Thyroid gland (tissue), 4 donors: ENCODE measurements around the gene JPH4. TPM values are rescaled to one million over a fixed set of nuclear protein-coding genes. Genes with fewer than 3 reads are reported as not detected.

Experiments
- DNase-seq, 2 donors: peaks; one replicate each; pipeline ENCODE4 v3.0.0-alpha.2; 2019
- H3K27ac ChIP-seq, 3 donors: fragments of 200-600 bp; sonication (generic); 1 replicate in 2 of 3; 2 replicates in 1 of 3; pipeline ENCODE4 v1.5.1; 2016 to 2019; ENCODE audit warnings: mild to moderate bottlenecking in 1 of 3, moderate library complexity in 1 of 3
- H3K27me3 ChIP-seq: fragments of 200-600 bp; sonication (generic); one replicate; pipeline ENCODE4 v1.5.1; 2019
- H3K36me3 ChIP-seq, 2 donors: fragments of 200-600 bp; sonication (generic); one replicate each; pipeline ENCODE4 v1.5.1; 2016 to 2019
- H3K4me1 ChIP-seq, 2 donors: fragments of 200-600 bp; sonication (generic); one replicate each; pipeline ENCODE4 v1.5.1; 2017 to 2019
- H3K4me3 ChIP-seq, 3 donors: fragments of 200-600 bp; sonication (generic); replicated peaks in 1 of 3; 1 replicate in 2 of 3; 2 replicates in 1 of 3; pipeline ENCODE4 v1.5.1; 2016; ENCODE audit warnings: mild to moderate bottlenecking in 1 of 3
- H3K9me3 ChIP-seq: fragments of 200-600 bp; sonication (generic); one replicate; pipeline ENCODE4 v1.5.1; 2017
- POLR2A ChIP-seq, 2 donors: fragments of 450-650 bp; IDR thresholded peaks; one replicate each; pipeline ENCODE4 v1.6.1; 2017; ENCODE audit warnings: antibody characterized with exemption in 2 of 2, mild to moderate bottlenecking in 2 of 2, moderate library complexity in 1 of 2
- WGBS, 2 donors: methylation state at CpG; one replicate each; pipeline ENCODE4 v1.1.5; 2017; 5-methylcytosine and 5-hydroxymethylcytosine counted together
- intact Hi-C: fragments of 100-400 bp; cut with DNase I; formaldehyde crosslinking; loops from one replicate; pipeline ENCODE4 v1.15.1; 2023
- total RNA-seq, 4 donors: library from RNA; depleted of rRNA; stranded (reverse); fragments of >200 nt; gene quantifications; one replicate each; pipeline ENCODE4 v1.2.3, GENCODE V29; 2016
- TF ChIP-seq, protein P1 (sequence below), 6 experiments: fragments of 200-600 bp in 3 of 6; fragments of 450-650 bp in 3 of 6; sonication (generic) in 3 of 6; IDR thresholded peaks; one replicate each; pipeline ENCODE4 v1.5.1; 2016 to 2019; ENCODE audit warnings: antibody characterized with exemption in 6 of 6, mild to moderate bottlenecking in 2 of 6, inconsistent platforms in 1 of 6, moderate library complexity in 1 of 6

JPH4 gene
- total RNA-seq, 4 donors from 2014 or later = 0.11 to 0.54 (median 0.27) TPM; not detected in 1

DNA sequence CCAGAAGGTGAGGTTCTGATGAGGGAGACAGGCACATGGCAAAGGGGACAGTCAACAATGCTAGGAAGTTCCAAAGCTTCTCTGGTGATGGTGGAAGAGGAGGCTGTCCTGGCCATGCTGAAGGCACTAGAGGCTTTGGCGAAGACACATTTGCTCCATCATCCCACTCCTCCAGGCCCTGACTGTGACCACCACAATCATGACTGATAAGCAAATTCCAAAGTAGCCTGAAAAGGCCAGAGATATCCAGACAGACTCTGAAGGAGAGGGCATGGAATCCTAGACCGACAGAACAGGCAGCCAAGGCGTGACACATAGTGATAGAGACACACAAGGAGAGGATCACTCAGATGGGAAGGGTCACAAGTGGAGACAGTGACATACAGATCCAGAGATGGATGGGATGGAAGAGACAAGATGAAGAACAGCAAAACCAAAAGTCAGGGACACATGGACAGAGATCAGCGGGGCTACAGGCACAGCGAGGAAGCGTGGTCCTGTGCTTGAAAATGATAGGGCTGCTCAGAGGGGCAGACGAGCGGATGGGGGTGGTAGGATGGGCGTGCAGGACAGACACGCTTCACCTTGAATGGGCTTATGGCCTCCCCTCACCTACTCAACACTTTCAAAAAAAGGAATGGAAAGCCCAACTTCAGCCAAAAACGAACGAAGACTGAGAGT is 28.3 kb downstream of the JPH4 start:
- no peak for DNase-seq
- no peak for TF ChIP-seq POLR2A (IDR thresholded peaks at IDR 0.05)
- TF ChIP-seq, protein P1, sequence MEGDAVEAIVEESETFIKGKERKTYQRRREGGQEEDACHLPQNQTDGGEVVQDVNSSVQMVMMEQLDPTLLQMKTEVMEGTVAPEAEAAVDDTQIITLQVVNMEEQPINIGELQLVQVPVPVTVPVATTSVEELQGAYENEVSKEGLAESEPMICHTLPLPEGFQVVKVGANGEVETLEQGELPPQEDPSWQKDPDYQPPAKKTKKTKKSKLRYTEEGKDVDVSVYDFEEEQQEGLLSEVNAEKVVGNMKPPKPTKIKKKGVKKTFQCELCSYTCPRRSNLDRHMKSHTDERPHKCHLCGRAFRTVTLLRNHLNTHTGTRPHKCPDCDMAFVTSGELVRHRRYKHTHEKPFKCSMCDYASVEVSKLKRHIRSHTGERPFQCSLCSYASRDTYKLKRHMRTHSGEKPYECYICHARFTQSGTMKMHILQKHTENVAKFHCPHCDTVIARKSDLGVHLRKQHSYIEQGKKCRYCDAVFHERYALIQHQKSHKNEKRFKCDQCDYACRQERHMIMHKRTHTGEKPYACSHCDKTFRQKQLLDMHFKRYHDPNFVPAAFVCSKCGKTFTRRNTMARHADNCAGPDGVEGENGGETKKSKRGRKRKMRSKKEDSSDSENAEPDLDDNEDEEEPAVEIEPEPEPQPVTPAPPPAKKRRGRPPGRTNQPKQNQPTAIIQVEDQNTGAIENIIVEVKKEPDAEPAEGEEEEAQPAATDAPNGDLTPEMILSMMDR (IDR thresholded peaks at IDR 0.05) = no peak
- peak overlapping the region in 2 of 3 donors; percentile 56 to 68 for H3K4me3 ChIP-seq
- intact Hi-C loops = no loop called here
- H3K27me3 ChIP-seq = no peaks in the 10 kb centered on the region
- 39 to 40% methylated on average over 12 of the region's 12 CpGs for WGBS, 2 donors
- peaks cover 8 to 12% of the 10 kb centered on the region in 2 donors for H3K4me1 ChIP-seq
- H3K27ac ChIP-seq = no peak overlapping the region
- no peaks in the 10 kb centered on the region for H3K36me3 ChIP-seq
- H3K9me3 ChIP-seq = no peaks in the 10 kb centered on the region

DNA sequence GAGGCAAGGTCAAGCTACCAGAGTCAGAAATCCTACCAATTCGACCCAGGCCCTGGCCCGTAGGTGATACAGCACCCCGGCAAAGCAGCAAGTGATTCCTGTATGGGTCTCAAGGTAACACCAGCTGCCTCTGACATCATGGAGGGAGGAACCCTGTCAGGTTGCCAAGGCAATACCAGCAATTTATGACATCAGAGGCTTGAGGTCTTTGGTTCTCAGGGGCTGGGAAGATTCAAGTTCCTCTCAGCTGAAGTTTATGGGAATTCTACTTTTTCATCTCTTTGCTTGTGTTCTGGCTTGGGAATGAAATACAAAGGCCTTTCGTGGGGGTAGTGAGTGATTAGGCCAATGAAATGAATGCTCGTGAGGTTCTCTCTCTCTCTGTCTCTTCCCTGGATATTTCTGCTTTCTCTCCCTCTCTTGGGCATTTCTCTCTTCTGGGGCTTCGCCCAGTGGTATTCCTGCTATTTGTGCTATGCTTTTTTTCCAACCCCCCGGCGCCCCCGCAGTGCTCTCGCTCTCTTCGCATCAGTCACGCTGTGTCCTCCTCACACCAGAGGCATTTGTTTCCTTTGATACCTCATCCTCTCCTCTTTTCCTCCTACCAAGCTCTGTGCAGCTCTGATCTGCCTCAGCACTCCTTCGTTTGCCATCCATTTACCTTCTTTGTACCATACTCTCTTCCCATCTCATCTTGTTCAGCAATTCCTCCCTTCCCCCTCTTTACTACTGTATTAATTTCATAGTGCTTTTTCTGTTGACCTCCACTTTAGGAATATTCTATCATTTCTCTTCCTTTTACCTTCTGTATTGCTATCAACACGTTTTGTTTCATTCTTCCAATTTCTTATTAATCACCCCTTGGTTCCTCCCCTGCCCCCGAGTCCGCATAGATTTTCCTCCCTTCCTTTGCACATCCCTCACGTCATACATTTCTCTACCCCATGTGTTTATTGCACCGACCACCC is 30.0 kb downstream of the JPH4 start:
- no peak for TF ChIP-seq POLR2A (IDR thresholded peaks at IDR 0.05)
- TF ChIP-seq, protein P1 (IDR thresholded peaks at IDR 0.05) = no peak
- no peak for DNase-seq
- H3K36me3 ChIP-seq = no peaks in the 10 kb centered on the region
- no peaks in the 10 kb centered on the region for H3K9me3 ChIP-seq
- no peaks in the 10 kb centered on the region for H3K27me3 ChIP-seq
- peaks cover 6 to 9% of the 10 kb centered on the region in 2 donors for H3K4me1 ChIP-seq
- H3K4me3 ChIP-seq = no peak overlapping the region
- WGBS, 2 donors = 63 to 70% methylated on average over 18 of the region's 18 CpGs
- no peak overlapping the region for H3K27ac ChIP-seq
- intact Hi-C loops = no loop called here

DNA sequence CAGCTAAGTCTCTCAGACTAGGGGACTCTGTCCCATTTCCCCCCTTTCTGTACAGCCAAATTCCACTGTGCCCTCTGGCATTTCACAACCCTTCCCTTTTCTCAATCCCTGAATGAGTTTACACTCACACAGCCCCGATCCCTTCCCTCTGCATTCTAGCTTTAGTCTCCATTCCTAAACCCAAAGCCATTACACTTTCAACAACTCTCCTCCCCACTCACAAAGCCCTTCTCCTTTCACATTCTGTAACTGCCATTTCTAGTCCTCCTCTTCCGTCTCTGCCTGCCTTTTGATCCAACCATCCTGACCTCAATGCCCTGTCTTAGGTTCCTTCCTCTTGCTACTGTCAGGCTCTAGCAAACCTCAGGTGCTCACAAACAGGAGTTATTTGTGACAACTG is 30.7 kb downstream of the JPH4 start:
- Histone ChIP-seq H3K4me3 (no peak overlapping the region), H3K36me3 (no peaks in the 10 kb centered on the region), H3K27me3 (no peaks in the 10 kb centered on the region), H3K9me3 (no peaks in the 10 kb centered on the region), H3K4me1 (peaks cover 6 to 9% of the 10 kb centered on the region in 2 donors), H3K27ac (no peak overlapping the region)
- DNase-seq = no peak
- intact Hi-C loops = no loop called here
- 82 to 83% methylated on average over 2 of the region's 2 CpGs for WGBS, 2 donors
- TF ChIP-seq, protein P1 (IDR thresholded peaks at IDR 0.05) = no peak
- no peak for TF ChIP-seq POLR2A (IDR thresholded peaks at IDR 0.05)

DNA sequence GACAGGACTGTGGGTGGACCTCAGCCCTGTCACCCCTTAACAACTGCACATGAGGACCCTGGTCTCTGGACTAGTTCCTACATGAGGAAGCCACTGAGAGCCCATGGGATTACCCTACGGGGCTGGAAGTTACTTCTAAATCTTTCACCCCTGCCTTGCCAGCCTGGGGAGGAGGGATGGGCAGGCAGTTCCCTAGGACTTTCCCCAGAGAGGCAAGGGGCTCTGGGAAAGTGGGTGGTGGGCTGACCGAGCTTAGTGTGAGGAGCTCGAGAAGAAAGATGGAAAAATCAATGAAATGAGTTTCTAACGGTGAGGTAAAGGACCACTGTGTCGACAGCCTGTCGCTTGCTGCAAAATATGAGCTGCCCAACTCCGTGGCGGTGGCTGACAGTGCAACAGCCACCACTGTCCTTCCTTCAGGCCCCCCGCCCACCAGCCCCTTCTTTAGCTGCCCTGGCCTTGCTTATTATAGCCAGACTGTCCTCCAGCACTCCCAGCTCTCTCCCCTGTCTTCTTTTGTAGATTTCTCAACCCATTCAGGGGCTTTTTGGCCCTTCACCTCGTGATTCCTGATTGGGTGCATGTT is 32.0 kb downstream of the JPH4 start:
- DNase-seq = no peak
- no peaks in the 10 kb centered on the region for H3K27me3 ChIP-seq
- H3K4me3 ChIP-seq = no peak overlapping the region
- intact Hi-C loops = no loop called here
- H3K9me3 ChIP-seq = no peaks in the 10 kb centered on the region
- H3K36me3 ChIP-seq = no peaks in the 10 kb centered on the region
- no peak overlapping the region for H3K27ac ChIP-seq
- H3K4me1 ChIP-seq = peaks cover 6 to 9% of the 10 kb centered on the region in 2 donors
- WGBS, 2 donors = 74 to 81% methylated on average over 10 of the region's 10 CpGs
- no peak for TF ChIP-seq POLR2A (IDR thresholded peaks at IDR 0.05)
- TF ChIP-seq, protein P1 (IDR thresholded peaks at IDR 0.05) = no peak
